ENCODE measurements around the gene IZUMO4. TPM values are rescaled to one million over a fixed set of nuclear protein-coding genes. Genes with fewer than 3 reads are reported as not detected.

Gene IZUMO4
- total and polyA plus RNA-seq, 10 of the 15 experiments (the other 5 are each of a cell fraction or from before 2014, with no cell fraction given): 0.53 to 27.1 (median 7.5) TPM

DNA sequence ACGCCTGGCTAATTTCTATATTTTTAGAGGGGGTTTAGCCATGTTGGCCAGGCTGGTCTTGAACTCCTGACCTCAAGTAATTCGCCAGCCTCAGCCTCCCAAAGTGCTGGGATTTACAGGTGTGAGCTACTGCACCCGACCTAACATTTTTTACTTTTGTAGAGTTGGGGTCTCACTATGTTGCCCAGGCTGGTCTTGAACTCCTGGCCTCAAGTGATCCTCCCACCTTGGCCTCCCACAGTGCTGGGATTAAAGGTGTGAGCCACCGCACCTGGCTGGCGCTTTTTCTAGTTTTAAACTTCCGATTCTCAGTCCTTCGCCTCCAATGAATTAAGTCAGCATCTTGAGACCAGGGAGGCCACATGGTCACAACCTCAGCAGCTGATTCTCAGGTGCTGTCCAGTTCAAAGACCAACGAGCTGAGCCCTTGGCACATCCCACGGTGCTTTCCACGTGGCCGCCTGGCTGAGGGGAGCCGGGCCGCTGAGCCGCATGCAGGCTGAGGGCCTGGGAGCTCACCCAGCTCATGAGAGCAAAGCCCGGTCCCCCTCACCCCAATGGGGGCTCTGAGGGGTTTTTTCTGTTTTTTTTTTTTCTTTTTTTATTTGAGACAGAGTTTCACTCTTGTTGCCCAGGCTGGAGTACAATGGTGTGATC is 45.6 kb downstream of the IZUMO4 start (continued):
- no peak for TF ChIP-seq BHLHE40 (IDR thresholded peaks at IDR 0.05; ENCODE audit: borderline replicate concordance in 1 of 2, low read depth in 2 of 2, low read length in 1 of 2)
- TF ChIP-seq POLR2A (IDR thresholded peaks at IDR 0.05; ENCODE audit: low read depth, low read length): no peak
- no peak for TF ChIP-seq ZNF207 (IDR thresholded peaks at IDR 0.05; ENCODE audit: borderline replicate concordance)
- TF ChIP-seq, protein P1, sequence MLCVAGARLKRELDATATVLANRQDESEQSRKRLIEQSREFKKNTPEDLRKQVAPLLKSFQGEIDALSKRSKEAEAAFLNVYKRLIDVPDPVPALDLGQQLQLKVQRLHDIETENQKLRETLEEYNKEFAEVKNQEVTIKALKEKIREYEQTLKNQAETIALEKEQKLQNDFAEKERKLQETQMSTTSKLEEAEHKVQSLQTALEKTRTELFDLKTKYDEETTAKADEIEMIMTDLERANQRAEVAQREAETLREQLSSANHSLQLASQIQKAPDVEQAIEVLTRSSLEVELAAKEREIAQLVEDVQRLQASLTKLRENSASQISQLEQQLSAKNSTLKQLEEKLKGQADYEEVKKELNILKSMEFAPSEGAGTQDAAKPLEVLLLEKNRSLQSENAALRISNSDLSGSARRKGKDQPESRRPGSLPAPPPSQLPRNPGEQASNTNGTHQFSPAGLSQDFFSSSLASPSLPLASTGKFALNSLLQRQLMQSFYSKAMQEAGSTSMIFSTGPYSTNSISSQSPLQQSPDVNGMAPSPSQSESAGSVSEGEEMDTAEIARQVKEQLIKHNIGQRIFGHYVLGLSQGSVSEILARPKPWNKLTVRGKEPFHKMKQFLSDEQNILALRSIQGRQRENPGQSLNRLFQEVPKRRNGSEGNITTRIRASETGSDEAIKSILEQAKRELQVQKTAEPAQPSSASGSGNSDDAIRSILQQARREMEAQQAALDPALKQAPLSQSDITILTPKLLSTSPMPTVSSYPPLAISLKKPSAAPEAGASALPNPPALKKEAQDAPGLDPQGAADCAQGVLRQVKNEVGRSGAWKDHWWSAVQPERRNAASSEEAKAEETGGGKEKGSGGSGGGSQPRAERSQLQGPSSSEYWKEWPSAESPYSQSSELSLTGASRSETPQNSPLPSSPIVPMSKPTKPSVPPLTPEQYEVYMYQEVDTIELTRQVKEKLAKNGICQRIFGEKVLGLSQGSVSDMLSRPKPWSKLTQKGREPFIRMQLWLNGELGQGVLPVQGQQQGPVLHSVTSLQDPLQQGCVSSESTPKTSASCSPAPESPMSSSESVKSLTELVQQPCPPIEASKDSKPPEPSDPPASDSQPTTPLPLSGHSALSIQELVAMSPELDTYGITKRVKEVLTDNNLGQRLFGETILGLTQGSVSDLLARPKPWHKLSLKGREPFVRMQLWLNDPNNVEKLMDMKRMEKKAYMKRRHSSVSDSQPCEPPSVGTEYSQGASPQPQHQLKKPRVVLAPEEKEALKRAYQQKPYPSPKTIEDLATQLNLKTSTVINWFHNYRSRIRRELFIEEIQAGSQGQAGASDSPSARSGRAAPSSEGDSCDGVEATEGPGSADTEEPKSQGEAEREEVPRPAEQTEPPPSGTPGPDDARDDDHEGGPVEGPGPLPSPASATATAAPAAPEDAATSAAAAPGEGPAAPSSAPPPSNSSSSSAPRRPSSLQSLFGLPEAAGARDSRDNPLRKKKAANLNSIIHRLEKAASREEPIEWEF (IDR thresholded peaks at IDR 0.05; ENCODE audit: insufficient replicate concordance, low read depth, low read length): no peak
- TF ChIP-seq KAT2A (conservative IDR thresholded peaks at IDR 0.05; ENCODE audit: control insufficient read depth, low read depth, low read length): no peak
- TF ChIP-seq FOXK2 (IDR thresholded peaks at IDR 0.05): no peak
- TF ChIP-seq EZH2 (IDR thresholded peaks at IDR 0.05; ENCODE audit: borderline replicate concordance, control insufficient read depth, low read depth, low read length): no peak
- no peak for TF ChIP-seq MTA3 (IDR thresholded peaks at IDR 0.05; ENCODE audit: borderline replicate concordance, low read length)
- no peak for TF ChIP-seq MYB (IDR thresholded peaks at IDR 0.05; ENCODE audit: borderline replicate concordance, low read depth, low read length)
- no peak for TF ChIP-seq DPF2 (IDR thresholded peaks at IDR 0.05)
- TF ChIP-seq EP300 (IDR thresholded peaks at IDR 0.05; ENCODE audit: borderline replicate concordance in 1 of 2, control insufficient read depth in 1 of 2, low read depth in 2 of 2, low read length in 2 of 2): no peak
- no peak for TF ChIP-seq MEF2A (IDR thresholded peaks at IDR 0.05; ENCODE audit: insufficient read depth, low read depth, low read length)
- TF ChIP-seq EED (IDR thresholded peaks at IDR 0.05; ENCODE audit: low read depth): no peak

All from GM12878 (cell line).